Naive thymus-derived CD4-positive, alpha-beta T cell (primary cell): Measurements from ENCODE around the gene SH2D2A. TPM values are rescaled to one million over a fixed set of nuclear protein-coding genes. Genes with fewer than 3 reads are reported as not detected.

ENCODE experiments used
- ATAC-seq: fragments of 150-1000 bp; cut with Tn5 transposase; 2 replicates; pipeline ENCODE4 v1.10.0; 2021; ENCODE audit warnings: mild to moderate bottlenecking, moderate library complexity
- CTCF ChIA-PET: fragments of 350-600 bp; sonication (Branson Sonifier 250); formaldehyde crosslinking; loops from one replicate; lab custom pipeline; 2021; ENCODE audit warnings: antibody characterized with exemption; lab: Charles Lee
- POLR2A ChIA-PET: fragments of 350-600 bp; sonication (Branson Sonifier 250); formaldehyde crosslinking; loops from one replicate; lab custom pipeline; 2021; ENCODE audit warnings: antibody characterized with exemption, inconsistent platforms; lab: Charles Lee
- DNase-seq, 9 donors: peaks; one replicate each; pipeline versions ENCODE4 v3.0.0 to v3.0.0-alpha.2; 2020 to 2022; ENCODE audit warnings: mixed read lengths in 1 of 9
- H3K27ac ChIP-seq: one replicate; pipeline ENCODE4 v1.7.0; 2013; ENCODE audit warnings: mild to moderate bottlenecking, low read depth, low read length, moderate library complexity
- H3K27me3 ChIP-seq, 2 donors: one replicate each; pipeline ENCODE4 v1.7.0; 2013; ENCODE audit warnings: low read length in 2 of 2, mild to moderate bottlenecking in 2 of 2, moderate library complexity in 2 of 2; ENCODE audit not compliant: control insufficient read depth in 2 of 2, insufficient read depth in 2 of 2
- H3K36me3 ChIP-seq, 3 experiments: 1 replicate in 2 of 3; 2 replicates in 1 of 3; pipeline ENCODE4 v1.7.0; 2013; ENCODE audit warnings: low read length in 3 of 3, mild to moderate bottlenecking in 3 of 3, moderate library complexity in 1 of 3; ENCODE audit not compliant: insufficient read depth in 3 of 3, control insufficient read depth in 2 of 3
- H3K4me1 ChIP-seq, 2 donors: one replicate each; pipeline ENCODE4 v1.7.0; 2013; ENCODE audit warnings: low read length in 2 of 2, mild to moderate bottlenecking in 2 of 2, moderate library complexity in 1 of 2; ENCODE audit not compliant: control insufficient read depth in 2 of 2, insufficient read depth in 2 of 2
- H3K4me3 ChIP-seq: 2 replicates; pipeline ENCODE4 v1.7.0; 2013; ENCODE audit warnings: mild to moderate bottlenecking, low read length
- H3K9me3 ChIP-seq, 3 experiments: 1 replicate in 2 of 3; 2 replicates in 1 of 3; pipeline ENCODE4 v1.7.0; 2013; ENCODE audit warnings: low read length in 3 of 3; ENCODE audit not compliant: control insufficient read depth in 2 of 3
- H3K27ac Mint-ChIP-seq, 9 donors: one replicate each; pipeline ENCODE4 v1.8.0; 2020 to 2022; ENCODE audit warnings: mixed read lengths in 9 of 9, mild to moderate bottlenecking in 8 of 9, moderate library complexity in 5 of 9, inconsistent platforms in 2 of 9
- H3K27me3 Mint-ChIP-seq, 5 donors: one replicate each; pipeline ENCODE4 v1.8.0; 2021 to 2022; ENCODE audit warnings: mixed read lengths in 5 of 5, mild to moderate bottlenecking in 1 of 5
- H3K36me3 Mint-ChIP-seq, 5 donors: one replicate each; pipeline ENCODE4 v1.8.0; 2020 to 2022; ENCODE audit warnings: mixed read lengths in 5 of 5, mild to moderate bottlenecking in 3 of 5, inconsistent platforms in 1 of 5
- H3K4me1 Mint-ChIP-seq, 7 donors: one replicate each; pipeline ENCODE4 v1.8.0; 2020 to 2022; ENCODE audit warnings: mixed read lengths in 7 of 7, mild to moderate bottlenecking in 3 of 7, inconsistent platforms in 1 of 7
- H3K4me3 Mint-ChIP-seq, 10 donors: one replicate each; pipeline ENCODE4 v1.8.0; 2020 to 2022; ENCODE audit warnings: mild to moderate bottlenecking in 10 of 10, mixed read lengths in 10 of 10, moderate library complexity in 6 of 10, inconsistent platforms in 2 of 10
- H3K9me3 Mint-ChIP-seq, 11 donors: one replicate each; pipeline ENCODE4 v1.8.0; 2020 to 2022; ENCODE audit warnings: mixed read lengths in 11 of 11, mild to moderate bottlenecking in 4 of 11, inconsistent platforms in 1 of 11, moderate library complexity in 1 of 11
- intact Hi-C, 2 donors: fragments of 100-400 bp; cut with micrococcal nuclease; formaldehyde crosslinking; loops; one replicate each; pipeline ENCODE4 v1.15.1; 2023
- polyA plus RNA-seq, 2 donors: library from polyadenylated mRNA; unstranded; fragments of 300-500 nt; fragmentation: Illumina TruSeq; gene quantifications; one replicate each; pipeline ENCODE4 v1.2.3, GENCODE V29; 2021
- total RNA-seq, 6 experiments: library from RNA in 5 of 6; stranded (reverse) in 5 of 6; gene quantifications; 1 replicate in 5 of 6; 2 replicates in 1 of 6; pipeline ENCODE4 v1.2.3 and lab custom pipeline; 2021 to 2026

The SH2D2A gene
- total and polyA plus RNA-seq, 7 experiments from 2014 or later = 12.7 to 164 (median 15.7) TPM

GRCh38 chr1:156836892-156837291 lies 20.2 kb upstream of the SH2D2A start:
- DNase-seq (no peak), ATAC-seq (no peak)
- no peak overlapping the region for H3K27ac ChIP-seq
- H3K4me3 ChIP-seq = no peak overlapping the region
- peaks cover 8 to 30% (median 20%) of the 10 kb centered on the region in 5 donors for H3K27me3 Mint-ChIP-seq
- CTCF ChIA-PET = interaction anchor here (0.8 to 4.7 kb wide), 8 partner anchors 12 to 96 kb away, joined by 3 to 73 read pairs (median 6); partner anchors contain the start of genes INSRR and NTRK1
- peak overlapping the region in 1 of 10 donors; percentile 71 for H3K4me3 Mint-ChIP-seq
- H3K27ac Mint-ChIP-seq = peak overlapping the region in 1 of 9 donors; percentile 91
- peaks cover 0 to 59% (median 5%) of the 10 kb centered on the region in 7 donors for H3K4me1 Mint-ChIP-seq
- POLR2A ChIA-PET = no interaction called here
- H3K4me1 ChIP-seq = peaks cover 0 to 8% of the 10 kb centered on the region in 2 donors
- H3K9me3 ChIP-seq = no peaks in the 10 kb centered on the region
- intact Hi-C loops = loop anchor here in 1 of 2 donors (1.0 kb wide), 1 partner anchor 21 kb away; the partner anchor contains the start of gene SH2D2A
- no peaks in the 10 kb centered on the region for H3K36me3 ChIP-seq
- H3K9me3 Mint-ChIP-seq = peaks cover 0 to 3% (median 0%) of the 10 kb centered on the region in 11 donors
- no peaks in the 10 kb centered on the region for H3K27me3 ChIP-seq
- no peaks in the 10 kb centered on the region for H3K36me3 Mint-ChIP-seq

GRCh38 chr1:156836041-156836654 lies 19.5 kb upstream of the SH2D2A start:
- H3K4me3 Mint-ChIP-seq = peak overlapping the region in 1 of 10 donors; percentile 71
- ATAC-seq (peak; percentile 62), DNase-seq (peak in 1 of 9 donors; percentile 70)
- no peak overlapping the region for H3K4me3 ChIP-seq
- no peaks in the 10 kb centered on the region for H3K36me3 Mint-ChIP-seq
- H3K27me3 Mint-ChIP-seq = peaks cover 7 to 28% (median 21%) of the 10 kb centered on the region in 5 donors
- CTCF ChIA-PET = interaction anchor here (1.0 to 4.7 kb wide), 4 partner anchors 23 to 97 kb away, joined by 3 to 73 read pairs (median 6); partner anchors contain the start of genes INSRR and NTRK1
- H3K27ac Mint-ChIP-seq = peak overlapping the region in 2 of 9 donors; percentile 20 to 91
- H3K9me3 ChIP-seq = no peaks in the 10 kb centered on the region
- POLR2A ChIA-PET = no interaction called here
- peaks cover 0 to 59% (median 5%) of the 10 kb centered on the region in 7 donors for H3K4me1 Mint-ChIP-seq
- intact Hi-C loops = loop anchor here in 1 of 2 donors (1.0 kb wide), 1 partner anchor 20 kb away; the partner anchor contains the start of gene SH2D2A
- H3K4me1 ChIP-seq = peaks cover 0 to 8% of the 10 kb centered on the region in 2 donors
- no peak overlapping the region for H3K27ac ChIP-seq
- H3K27me3 ChIP-seq = no peaks in the 10 kb centered on the region
- peaks cover 0 to 3% (median 0%) of the 10 kb centered on the region in 11 donors for H3K9me3 Mint-ChIP-seq
- no peaks in the 10 kb centered on the region for H3K36me3 ChIP-seq

- no peaks in the 10 kb centered on the region for H3K36me3 Mint-ChIP-seq
- peaks cover 0 to 3% (median 0%) of the 10 kb centered on the region in 11 donors for H3K9me3 Mint-ChIP-seq
- H3K4me3 Mint-ChIP-seq = peak overlapping the region in 1 of 10 donors; percentile 28
- H3K4me1 Mint-ChIP-seq = peaks cover 0 to 55% (median 5%) of the 10 kb centered on the region in 7 donors
- Histone ChIP-seq H3K27me3 (no peaks in the 10 kb centered on the region), H3K27ac (no peak overlapping the region), H3K9me3 (no peaks in the 10 kb centered on the region), H3K36me3 (no peaks in the 10 kb centered on the region), H3K4me1 (peaks cover 0 to 8% of the 10 kb centered on the region in 2 donors), H3K4me3 (no peak overlapping the region)
- POLR2A ChIA-PET = no interaction called here
- ATAC-seq (no peak), DNase-seq (no peak)
- peaks cover 0 to 24% (median 15%) of the 10 kb centered on the region in 5 donors for H3K27me3 Mint-ChIP-seq
- peak overlapping the region in 2 of 9 donors; percentile 5 to 79 for H3K27ac Mint-ChIP-seq
- CTCF ChIA-PET = no interaction called here
- intact Hi-C loops = no loop called here
Measured at GRCh38 chr1:156834322-156834721, 17.7 kb upstream of the SH2D2A start.

GRCh38 chr1:156833603-156834002 lies 17.0 kb upstream of the SH2D2A start:
- Mint-ChIP-seq H3K27ac (peak overlapping the region in 2 of 9 donors; percentile 5 to 79), H3K27me3 (peaks cover 0 to 19% (median 12%) of the 10 kb centered on the region in 5 donors), H3K9me3 (peaks cover 0 to 3% (median 0%) of the 10 kb centered on the region in 11 donors), H3K36me3 (no peaks in the 10 kb centered on the region), H3K4me3 (no peak overlapping the region), H3K4me1 (peaks cover 0 to 50% (median under 1%) of the 10 kb centered on the region in 7 donors)
- Histone ChIP-seq H3K4me3 (no peak overlapping the region), H3K4me1 (peaks cover 0 to 8% of the 10 kb centered on the region in 2 donors), H3K27ac (no peak overlapping the region), H3K9me3 (no peaks in the 10 kb centered on the region), H3K27me3 (no peaks in the 10 kb centered on the region), H3K36me3 (no peaks in the 10 kb centered on the region)
- CTCF ChIA-PET = interaction anchor here (0.7 kb wide), 1 partner anchor 36 kb away, joined by 3 read pairs; no protein-coding TSS in a partner anchor
- peak; percentile 57 for ATAC-seq
- POLR2A ChIA-PET = no interaction called here
- peak in 2 of 9 donors; percentile 21 to 24 for DNase-seq
- intact Hi-C loops = no loop called here

GRCh38 chr1:156832434-156832833 lies 15.8 kb upstream of the SH2D2A start:
- peaks cover 0 to 3% (median 0%) of the 10 kb centered on the region in 11 donors for H3K9me3 Mint-ChIP-seq
- Histone ChIP-seq H3K27ac (no peak overlapping the region), H3K4me3 (no peak overlapping the region), H3K4me1 (peaks cover 0 to 8% of the 10 kb centered on the region in 2 donors), H3K36me3 (no peaks in the 10 kb centered on the region), H3K9me3 (no peaks in the 10 kb centered on the region), H3K27me3 (no peaks in the 10 kb centered on the region)
- no peak for DNase-seq
- H3K4me3 Mint-ChIP-seq = no peak overlapping the region
- H3K4me1 Mint-ChIP-seq = peaks cover 0 to 44% (median 0%) of the 10 kb centered on the region in 7 donors
- ATAC-seq = no peak
- ChIA-PET CTCF (interaction anchor here (1.0 kb wide), 1 partner anchor 28 kb away, joined by 3 read pairs; no protein-coding TSS in a partner anchor), POLR2A (interaction anchor here (0.8 kb wide), 1 partner anchor 246 kb away, joined by 3 read pairs; no protein-coding TSS in a partner anchor)
- H3K27ac Mint-ChIP-seq = peak overlapping the region in 3 of 9 donors; percentile 1 to 76 (median 6)
- intact Hi-C loops = no loop called here
- H3K36me3 Mint-ChIP-seq = no peaks in the 10 kb centered on the region
- peaks cover 0 to 18% (median 10%) of the 10 kb centered on the region in 5 donors for H3K27me3 Mint-ChIP-seq

GRCh38 chr1:156828400-156829124 lies 11.9 kb upstream of the SH2D2A start:
- no peak overlapping the region for H3K4me3 ChIP-seq

More at GRCh38 chr1:156828400-156829124, 11.9 kb upstream of the SH2D2A start:
- Mint-ChIP-seq H3K27ac (peak overlapping the region in 1 of 9 donors; percentile 41), H3K4me3 (no peak overlapping the region), H3K9me3 (no peaks in the 10 kb centered on the region), H3K4me1 (peaks cover 0 to 11% (median 0%) of the 10 kb centered on the region in 7 donors), H3K36me3 (no peaks in the 10 kb centered on the region), H3K27me3 (peaks cover 0 to 12% (median 6%) of the 10 kb centered on the region in 5 donors)
- DNase-seq (no peak), ATAC-seq (no peak)
- H3K27me3 ChIP-seq = no peaks in the 10 kb centered on the region
- intact Hi-C loops = no loop called here
- no peaks in the 10 kb centered on the region for H3K36me3 ChIP-seq
- ChIA-PET POLR2A (no interaction called here), CTCF (no interaction called here)
- no peak overlapping the region for H3K27ac ChIP-seq
- no peaks in the 10 kb centered on the region for H3K4me1 ChIP-seq
- no peaks in the 10 kb centered on the region for H3K9me3 ChIP-seq
